NT2/D1 (cell line): ENCODE results near the gene GNAI1.

Experiments used
- SUZ12 ChIP-seq: IDR thresholded peaks from 2 replicates; pipeline ENCODE4 v1.6.1; 2011; ENCODE audit not compliant: insufficient read length, insufficient read depth; ENCODE audit errors: extremely low read depth
- YY1 ChIP-seq: IDR thresholded peaks from 2 replicates; pipeline ENCODE4 v1.6.1; 2011; ENCODE audit not compliant: insufficient read length, insufficient read depth
- ZNF274 ChIP-seq: IDR thresholded peaks from 2 replicates; pipeline ENCODE4 v1.6.1; 2011; ENCODE audit warnings: mild to moderate bottlenecking, low read depth, low read length

- TF ChIP-seq ZNF274, result no peak
- TF ChIP-seq YY1, result no peak
- TF ChIP-seq SUZ12, result no peak
Observed at GRCh38 chr7:80182630-80183276, 48.1 kb downstream of the GNAI1 start.
